ENCODE data around the gene DHCR7. TPM values are rescaled to one million over a fixed set of nuclear protein-coding genes. Genes with fewer than 3 reads are reported as not detected.

The DHCR7 gene
- total and polyA plus RNA-seq, 2 experiments from 2014 or later = 13.6 to 15.7 TPM

DNA sequence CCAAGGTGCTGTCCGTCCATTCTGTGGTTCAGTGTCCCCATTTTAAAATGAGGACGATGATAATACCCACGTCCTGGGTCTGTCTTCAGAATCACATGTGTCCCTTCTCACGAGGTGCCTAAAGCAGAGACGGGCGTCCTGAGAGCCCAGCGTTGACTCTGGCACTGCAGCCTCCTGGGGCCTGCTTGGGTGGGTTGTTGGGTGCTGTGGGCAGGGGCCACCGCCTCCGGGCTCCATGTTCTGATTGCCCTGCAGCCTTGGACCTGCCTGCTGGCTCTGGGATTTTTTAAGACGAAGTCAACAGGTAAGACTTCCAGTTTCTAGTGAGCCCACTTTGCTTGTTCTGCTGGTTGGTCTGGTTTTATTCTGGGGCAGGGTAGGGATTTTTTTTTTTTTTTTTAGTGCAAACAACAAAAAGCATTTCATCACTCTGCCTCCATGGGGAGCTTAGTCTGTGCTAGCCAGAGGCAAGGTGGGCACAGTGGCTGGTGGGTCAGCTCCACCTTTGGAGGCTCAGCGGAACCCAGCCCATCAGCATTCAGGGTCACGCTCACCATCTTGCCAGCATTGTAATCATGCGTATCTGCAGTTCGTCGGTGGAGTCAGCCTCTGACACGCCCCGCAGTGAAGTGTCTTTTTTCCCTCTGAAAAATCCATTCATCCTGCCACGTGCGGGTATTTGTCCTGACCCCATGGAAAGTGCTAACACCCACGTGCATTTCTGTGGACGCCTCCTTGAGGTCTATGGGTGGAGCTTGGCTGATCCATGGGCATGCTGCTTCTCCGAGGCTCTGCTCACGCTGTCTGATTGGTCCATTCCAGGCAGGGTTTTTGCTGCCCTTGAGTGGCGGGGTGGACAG, 33.1 kb upstream of the DHCR7 start:
- H3K27me3 ChIP-seq (replicated peaks; ENCODE audit: insufficient read depth) = no peaks in the 10 kb centered on the region
- H3K4me3 ChIP-seq = no peak overlapping the region
- TF ChIP-seq EZH2phosphoT487 (IDR thresholded peaks at IDR 0.05; ENCODE audit: insufficient read depth, low read depth) (no peak), EZH2 (IDR thresholded peaks at IDR 0.05; ENCODE audit: insufficient read depth, poor library complexity, severe bottlenecking) (no peak)
- 91 to 94% methylated on average over 23 to 24 of the region's 24 CpGs for WGBS, 2 experiments (ENCODE audit: low coverage in 1 of 2, low lambda C conversion rate in 2 of 2, missing lambda C conversion rate in 2 of 2)
- H3K9ac ChIP-seq = no peak overlapping the region
- H3K79me2 ChIP-seq (ENCODE audit: insufficient read depth) = no peaks in the 10 kb centered on the region
- in situ Hi-C loops (cut with MboI) = no loop called here
- no peaks in the 10 kb centered on the region for H3K9me3 ChIP-seq (ENCODE audit: low read depth)
- H3K27ac ChIP-seq = no peak overlapping the region
- H3K36me3 ChIP-seq (ENCODE audit: low read depth) = peaks cover 20% of the 10 kb centered on the region; the same call in 1 of the 2 replicates
- DNase-seq = no peak
- H3K4me1 ChIP-seq (ENCODE audit: insufficient read depth) = no peaks in the 10 kb centered on the region
- H3F3A ChIP-seq (ENCODE audit: insufficient read depth) = no peaks in the 10 kb centered on the region
- H2AFZ ChIP-seq = no peak overlapping the region
- H4K20me1 ChIP-seq (ENCODE audit: insufficient read depth) = no peaks in the 10 kb centered on the region
- H3K9me2 ChIP-seq (ENCODE audit: insufficient read depth) = no peaks in the 10 kb centered on the region
- no peak overlapping the region for H3K4me2 ChIP-seq (ENCODE audit: unreplicated experiment)

DNA sequence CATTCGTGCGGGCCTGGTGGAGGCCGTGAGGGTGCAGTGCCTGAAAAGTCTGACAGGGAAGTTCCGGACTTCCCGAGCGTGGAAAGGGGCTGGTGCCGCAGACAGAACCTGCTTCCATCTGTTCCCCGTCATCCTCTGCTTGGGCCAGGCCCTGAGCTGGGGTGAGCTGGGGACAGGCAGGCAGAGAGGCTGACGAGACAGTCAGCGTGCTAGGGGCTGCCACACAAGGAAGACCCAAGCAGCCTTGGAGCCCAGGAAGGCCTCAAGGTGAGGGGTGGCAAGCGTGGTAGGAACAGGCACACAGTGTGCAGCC, 30.3 kb upstream of the DHCR7 start:
- TF ChIP-seq EZH2phosphoT487 (IDR thresholded peaks at IDR 0.05; ENCODE audit: insufficient read depth, low read depth) (no peak), EZH2 (IDR thresholded peaks at IDR 0.05; ENCODE audit: insufficient read depth, poor library complexity, severe bottlenecking) (no peak)
- no peak for DNase-seq
- Histone ChIP-seq H3K9me3 (ENCODE audit: low read depth) (no peaks in the 10 kb centered on the region), H3K79me2 (ENCODE audit: insufficient read depth) (no peaks in the 10 kb centered on the region), H2AFZ (no peak overlapping the region), H3K9ac (no peak overlapping the region), H3K27ac (no peak overlapping the region), H4K20me1 (ENCODE audit: insufficient read depth) (no peaks in the 10 kb centered on the region), H3K4me1 (ENCODE audit: insufficient read depth) (no peaks in the 10 kb centered on the region), H3K4me2 (ENCODE audit: unreplicated experiment) (no peak overlapping the region), H3K9me2 (ENCODE audit: insufficient read depth) (no peaks in the 10 kb centered on the region), H3K36me3 (ENCODE audit: low read depth) (peaks cover 13% of the 10 kb centered on the region; the same call in 1 of the 2 replicates), H3K27me3 (replicated peaks; ENCODE audit: insufficient read depth) (no peaks in the 10 kb centered on the region), H3F3A (ENCODE audit: insufficient read depth) (no peaks in the 10 kb centered on the region), H3K4me3 (no peak overlapping the region)
- in situ Hi-C loops (cut with MboI) = no loop called here
- 92 to 96% methylated on average over 11 of the region's 11 CpGs for WGBS, 2 experiments (ENCODE audit: low coverage in 1 of 2, low lambda C conversion rate in 2 of 2, missing lambda C conversion rate in 2 of 2)

DNA sequence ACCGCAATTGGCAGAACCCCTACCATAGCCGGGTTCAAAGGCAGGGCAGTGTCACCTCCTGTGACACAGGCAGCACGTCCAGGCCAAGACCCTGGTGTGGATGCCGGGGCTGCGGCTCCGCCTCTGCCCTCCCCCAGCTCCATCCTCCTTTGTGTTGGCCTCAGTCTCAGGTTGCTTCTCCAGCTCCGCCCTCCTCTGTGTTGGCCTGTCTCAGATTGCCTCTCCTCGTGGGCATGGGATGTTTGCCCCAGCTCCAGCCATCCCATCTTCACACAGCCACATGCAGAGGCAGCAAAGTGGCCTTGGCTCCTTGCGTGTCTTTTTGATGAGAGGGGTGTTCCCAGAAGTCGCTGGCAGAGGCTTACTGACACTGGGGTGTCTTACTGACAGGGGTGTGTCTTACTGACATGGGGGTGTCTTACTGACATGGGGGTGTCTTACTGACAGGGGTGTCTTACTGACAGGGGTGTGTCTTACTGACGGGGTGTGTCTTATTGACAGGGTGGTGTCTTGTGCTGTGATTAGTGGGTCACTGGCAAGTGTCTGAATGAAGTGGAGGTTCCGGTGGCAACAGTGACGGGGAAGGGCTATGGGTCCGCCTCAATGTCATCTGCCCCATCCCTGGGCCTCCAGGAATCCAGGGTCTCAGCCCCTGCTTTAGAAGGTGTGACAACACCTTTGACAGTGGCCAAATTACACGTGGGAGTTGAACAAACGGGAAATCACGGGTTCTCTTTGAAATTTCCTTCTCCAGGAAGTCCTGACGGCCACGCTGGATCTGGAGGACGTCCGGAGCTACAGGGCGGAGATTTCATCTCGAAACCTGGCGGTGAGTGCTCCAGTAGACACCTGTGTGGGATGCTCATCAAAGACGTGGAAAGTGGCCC, 29.7 kb upstream of the DHCR7 start:
- DNase-seq = no peak
- no peaks in the 10 kb centered on the region for H4K20me1 ChIP-seq (ENCODE audit: insufficient read depth)
- H3K9me2 ChIP-seq (ENCODE audit: insufficient read depth) = no peaks in the 10 kb centered on the region
- H3K4me2 ChIP-seq (ENCODE audit: unreplicated experiment) = no peak overlapping the region
- no peaks in the 10 kb centered on the region for H3K9me3 ChIP-seq (ENCODE audit: low read depth)
- no peak overlapping the region for H3K4me3 ChIP-seq
- no peak for TF ChIP-seq EZH2phosphoT487 (IDR thresholded peaks at IDR 0.05; ENCODE audit: insufficient read depth, low read depth)
- H3K79me2 ChIP-seq (ENCODE audit: insufficient read depth) = no peaks in the 10 kb centered on the region
- in situ Hi-C loops (cut with MboI) = no loop called here
- H3K27me3 ChIP-seq (replicated peaks; ENCODE audit: insufficient read depth) = no peaks in the 10 kb centered on the region
- no peak overlapping the region for H2AFZ ChIP-seq
- H3K4me1 ChIP-seq (ENCODE audit: insufficient read depth) = no peaks in the 10 kb centered on the region
- H3K36me3 ChIP-seq (ENCODE audit: low read depth) = peaks cover 7% of the 10 kb centered on the region; the same call in 1 of the 2 replicates
- H3K9ac ChIP-seq = no peak overlapping the region
- H3F3A ChIP-seq (ENCODE audit: insufficient read depth) = no peaks in the 10 kb centered on the region
- WGBS, 2 experiments (ENCODE audit: low coverage in 1 of 2, low lambda C conversion rate in 2 of 2, missing lambda C conversion rate in 2 of 2) = 81% methylated on average over 24 to 25 of the region's 25 CpGs
- no peak overlapping the region for H3K27ac ChIP-seq

DNA sequence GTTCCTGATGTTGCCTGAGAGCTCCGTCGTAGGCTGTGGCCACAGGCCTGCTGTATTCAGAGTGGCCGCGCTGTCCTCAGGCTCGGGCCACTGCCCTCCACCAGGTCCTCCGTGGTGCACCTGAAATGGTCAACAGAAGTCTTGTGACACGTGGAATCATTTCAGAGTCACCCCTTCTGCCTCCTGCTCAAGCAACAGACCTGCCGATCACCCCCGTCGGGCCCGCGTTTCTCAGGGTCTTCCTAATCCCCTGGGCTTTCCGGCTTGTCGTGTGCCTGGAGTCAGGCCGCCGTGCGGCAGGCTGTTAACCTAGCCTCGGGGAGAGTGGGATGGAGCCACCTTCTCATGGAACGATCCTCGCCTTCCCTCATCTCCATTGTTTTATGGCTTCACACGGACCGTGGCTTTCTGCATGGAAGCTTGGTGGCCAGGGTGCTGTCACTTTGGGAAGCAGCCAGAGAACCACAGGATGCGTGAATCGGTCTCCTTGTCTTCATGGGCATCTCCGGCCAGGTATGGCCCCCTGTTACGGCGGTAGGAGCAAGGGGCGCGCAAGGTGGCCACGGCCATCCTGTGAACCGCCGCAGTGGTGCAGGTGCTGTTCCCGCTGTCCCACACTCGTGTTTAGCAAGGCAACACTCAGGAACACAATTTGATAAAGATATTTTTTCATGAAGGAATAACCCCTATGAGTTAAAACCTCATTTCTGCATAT, 28.9 kb upstream of the DHCR7 start:
- H3K36me3 ChIP-seq (ENCODE audit: low read depth) = peaks cover 7% of the 10 kb centered on the region; the same call in 1 of the 2 replicates
- DNase-seq = no peak
- no peaks in the 10 kb centered on the region for H3K27me3 ChIP-seq (replicated peaks; ENCODE audit: insufficient read depth)
- in situ Hi-C loops (cut with MboI) = no loop called here
- no peak overlapping the region for H3K4me2 ChIP-seq (ENCODE audit: unreplicated experiment)
- no peak overlapping the region for H3K27ac ChIP-seq
- H3K9me3 ChIP-seq (ENCODE audit: low read depth) = no peaks in the 10 kb centered on the region
- H3K79me2 ChIP-seq (ENCODE audit: insufficient read depth) = no peaks in the 10 kb centered on the region
- H3K9ac ChIP-seq = no peak overlapping the region
- H3K4me1 ChIP-seq (ENCODE audit: insufficient read depth) = no peaks in the 10 kb centered on the region
- no peaks in the 10 kb centered on the region for H3F3A ChIP-seq (ENCODE audit: insufficient read depth)
- TF ChIP-seq EZH2phosphoT487 (IDR thresholded peaks at IDR 0.05; ENCODE audit: insufficient read depth, low read depth) = no peak
- TF ChIP-seq EZH2 (IDR thresholded peaks at IDR 0.05; ENCODE audit: insufficient read depth, poor library complexity, severe bottlenecking) = no peak
- 90 to 94% methylated on average over 34 of the region's 34 CpGs for WGBS, 2 experiments (ENCODE audit: low coverage in 1 of 2, low lambda C conversion rate in 2 of 2, missing lambda C conversion rate in 2 of 2)
- no peaks in the 10 kb centered on the region for H3K9me2 ChIP-seq (ENCODE audit: insufficient read depth)
- H4K20me1 ChIP-seq (ENCODE audit: insufficient read depth) = no peaks in the 10 kb centered on the region
- no peak overlapping the region for H2AFZ ChIP-seq
- no peak overlapping the region for H3K4me3 ChIP-seq

Measured in GM23248 (cell line).